WI38 (cell line): ENCODE measurements around the gene SASH1.

Experiments
- H3K4me3 ChIP-seq: 2 replicates; pipeline ENCODE4 v1.5.1; 2011; ENCODE audit warnings: low read depth, mild to moderate bottlenecking, control low read depth, low read length
- TF ChIP-seq, protein P1 (sequence below): IDR thresholded peaks from 2 replicates; pipeline ENCODE4 v1.5.1; 2012; ENCODE audit warnings: low read depth, mild to moderate bottlenecking, control low read depth, low read length

Gene SASH1

GRCh38 chr6:148405894-148406293 lies 63.3 kb downstream of the SASH1 start:
- no peak overlapping the region for H3K4me3 ChIP-seq
- TF ChIP-seq, protein P1, sequence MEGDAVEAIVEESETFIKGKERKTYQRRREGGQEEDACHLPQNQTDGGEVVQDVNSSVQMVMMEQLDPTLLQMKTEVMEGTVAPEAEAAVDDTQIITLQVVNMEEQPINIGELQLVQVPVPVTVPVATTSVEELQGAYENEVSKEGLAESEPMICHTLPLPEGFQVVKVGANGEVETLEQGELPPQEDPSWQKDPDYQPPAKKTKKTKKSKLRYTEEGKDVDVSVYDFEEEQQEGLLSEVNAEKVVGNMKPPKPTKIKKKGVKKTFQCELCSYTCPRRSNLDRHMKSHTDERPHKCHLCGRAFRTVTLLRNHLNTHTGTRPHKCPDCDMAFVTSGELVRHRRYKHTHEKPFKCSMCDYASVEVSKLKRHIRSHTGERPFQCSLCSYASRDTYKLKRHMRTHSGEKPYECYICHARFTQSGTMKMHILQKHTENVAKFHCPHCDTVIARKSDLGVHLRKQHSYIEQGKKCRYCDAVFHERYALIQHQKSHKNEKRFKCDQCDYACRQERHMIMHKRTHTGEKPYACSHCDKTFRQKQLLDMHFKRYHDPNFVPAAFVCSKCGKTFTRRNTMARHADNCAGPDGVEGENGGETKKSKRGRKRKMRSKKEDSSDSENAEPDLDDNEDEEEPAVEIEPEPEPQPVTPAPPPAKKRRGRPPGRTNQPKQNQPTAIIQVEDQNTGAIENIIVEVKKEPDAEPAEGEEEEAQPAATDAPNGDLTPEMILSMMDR, result no peak

DNA sequence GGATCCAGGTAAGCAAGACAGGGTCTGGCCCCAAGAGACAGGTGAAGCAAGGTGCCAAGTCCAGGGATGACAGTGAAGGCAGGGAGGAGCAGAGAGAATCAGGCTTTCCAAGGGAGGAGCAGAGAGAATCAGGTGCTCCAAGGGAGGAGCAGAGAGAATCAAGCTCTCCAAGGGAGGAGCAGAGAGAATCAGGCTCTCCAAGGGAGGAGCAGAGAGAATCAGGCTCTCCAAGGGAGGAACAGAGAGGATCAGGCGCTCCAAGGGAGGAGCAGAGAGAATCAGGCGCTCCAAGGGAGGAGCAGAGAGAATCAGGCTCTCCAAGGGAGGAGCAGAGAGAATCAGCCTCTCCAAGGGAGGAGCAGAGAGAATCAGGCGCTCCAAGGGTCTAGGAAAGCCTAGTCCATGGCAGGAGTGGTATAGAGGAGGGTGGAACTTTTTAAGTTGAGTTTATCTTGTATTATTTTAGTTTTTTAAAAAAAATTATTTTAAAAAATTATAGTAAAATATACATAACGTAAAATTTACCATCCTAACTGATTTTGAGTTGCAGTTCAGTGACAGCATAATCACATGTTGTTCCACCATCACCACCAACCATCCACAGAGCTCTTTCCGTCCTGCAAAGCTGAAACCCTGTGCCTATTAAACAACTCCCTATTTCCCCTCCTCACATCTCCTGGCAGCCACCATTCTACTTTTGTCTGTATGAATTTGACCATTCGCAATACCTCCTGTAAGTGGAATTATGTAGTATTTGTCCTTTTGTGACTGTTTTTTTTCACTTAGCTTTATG lies 64.1 kb downstream of the SASH1 start:
- no peak overlapping the region for H3K4me3 ChIP-seq
- TF ChIP-seq, protein P1, result no peak

DNA sequence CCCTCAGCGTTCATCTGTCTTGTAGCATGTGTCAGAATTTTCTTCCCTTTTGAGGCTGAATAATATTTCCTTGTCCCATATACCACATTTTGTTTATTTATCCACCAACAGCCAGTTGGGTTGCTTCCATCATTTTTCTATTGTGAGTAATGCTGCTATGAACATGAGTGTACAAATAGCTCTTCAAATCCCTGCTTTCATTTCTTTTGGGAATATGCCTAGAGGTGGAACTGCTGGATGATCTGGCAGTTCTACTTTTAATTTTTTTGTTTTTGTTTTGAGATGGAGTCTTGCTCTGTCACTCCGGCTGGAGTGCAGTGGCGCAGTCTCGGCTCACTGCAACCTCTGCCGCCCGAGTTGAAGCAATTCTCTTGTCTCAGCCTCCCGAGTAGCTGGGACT lies 64.7 kb downstream of the SASH1 start:
- TF ChIP-seq, protein P1, result no peak; the same call in 1 of the 2 replicates
- no peak overlapping the region for H3K4me3 ChIP-seq

GRCh38 chr6:148413321-148414091 lies 70.9 kb downstream of the SASH1 start:
- no peak overlapping the region for H3K4me3 ChIP-seq
- TF ChIP-seq, protein P1, result no peak

DNA sequence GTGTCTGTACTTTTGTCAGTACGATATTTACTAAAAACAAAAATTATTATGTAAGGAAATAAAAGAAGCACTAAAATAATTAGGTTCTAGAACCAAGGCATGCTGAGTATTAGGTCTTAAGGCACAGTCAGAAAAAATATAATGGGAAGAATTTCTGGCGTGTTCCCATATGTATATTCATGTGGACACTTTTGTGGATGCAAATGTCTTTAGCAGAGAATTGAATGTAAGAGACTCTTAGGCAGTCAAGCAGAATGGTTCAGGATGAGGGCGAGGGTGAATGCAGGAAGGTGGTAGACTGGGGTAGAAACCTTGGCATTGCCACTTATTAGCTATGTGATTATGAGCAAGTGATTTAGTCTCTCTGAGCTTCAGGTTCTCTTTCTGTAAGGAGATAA lies 71.5 kb downstream of the SASH1 start:
- TF ChIP-seq, protein P1, result no peak
- no peak overlapping the region for H3K4me3 ChIP-seq

- H3K4me3 ChIP-seq, result no peak overlapping the region
- TF ChIP-seq, protein P1, result no peak
Measured at GRCh38 chr6:148414836-148415235, 72.2 kb downstream of the SASH1 start.
